Body of pancreas (tissue), 4 donors: ENCODE results near the gene NUDT13. TPM values are rescaled to one million over a fixed set of nuclear protein-coding genes. Genes with fewer than 3 reads are reported as not detected.

Experiments
- ATAC-seq: fragments of 150-250 bp; one replicate; pipeline ENCODE4 v1.9.1; 2016
- DNase-seq, 4 donors: peaks; one replicate each; pipeline ENCODE4 v3.0.0-alpha.2; 2019
- H3K27ac ChIP-seq, 4 donors: fragments of 200-600 bp; sonication (generic); 1 replicate in 3 of 4; 2 replicates in 1 of 4; pipeline versions ENCODE4 v1.5.1 to v1.6.1; 2016 to 2019; ENCODE audit warnings: mild to moderate bottlenecking in 1 of 4, mixed read lengths in 1 of 4, moderate library complexity in 1 of 4
- H3K27me3 ChIP-seq, 2 donors: fragments of 200-600 bp; sonication (generic); one replicate each; pipeline ENCODE4 v1.6.0; 2016; ENCODE audit warnings: mild to moderate bottlenecking in 1 of 2
- H3K36me3 ChIP-seq, 2 donors: fragments of 200-600 bp; sonication (generic); replicated peaks in 1 of 2; 2 replicates each; pipeline ENCODE4 v1.5.1; 2016; ENCODE audit warnings: low read depth in 2 of 2; ENCODE audit not compliant: insufficient read depth in 1 of 2
- H3K4me1 ChIP-seq: fragments of 200-600 bp; sonication (generic); one replicate; pipeline ENCODE4 v1.6.0; 2016
- H3K4me3 ChIP-seq, 2 donors: fragments of 200-600 bp; sonication (generic); 1 replicate in 1 of 2; 2 replicates in 1 of 2; pipeline ENCODE4 v1.5.1; 2016 to 2019
- H3K9me3 ChIP-seq, 3 donors: fragments of 200-600 bp; sonication (generic); 1 replicate in 2 of 3; 2 replicates in 1 of 3; pipeline ENCODE4 v1.5.1; 2016
- CTCF ChIP-seq, 7 experiments: fragments of 450-650 bp in 4 of 7; fragments of 200-600 bp in 3 of 7; sonication (generic) in 3 of 7; IDR thresholded peaks; one replicate each; pipeline ENCODE4 v1.5.1; 2016 to 2019; ENCODE audit warnings: antibody characterized with exemption in 7 of 7
- POLR2A ChIP-seq, 3 donors: fragments of 450-650 bp; IDR thresholded peaks; one replicate each; pipeline ENCODE4 v1.6.1; 2016; ENCODE audit warnings: antibody characterized with exemption in 3 of 3, mild to moderate bottlenecking in 2 of 3
- WGBS, 2 donors: methylation state at CpG; one replicate each; pipeline ENCODE4 v1.1.5; 2017; 5-methylcytosine and 5-hydroxymethylcytosine counted together
- intact Hi-C: fragments of 100-400 bp; cut with DNase I; formaldehyde crosslinking; loops from one replicate; pipeline ENCODE4 v1.15.1; 2023
- total RNA-seq, 2 donors: library from RNA; depleted of rRNA; stranded (reverse); fragments of >200 nt; gene quantifications; one replicate each; pipeline ENCODE4 v1.1.0, GENCODE V29; 2016

Gene NUDT13
- total RNA-seq, 2 donors from 2014 or later, result 2.3 to 3.3 TPM

- intact Hi-C loops, result no loop called here
- no peaks in the 10 kb centered on the region for H3K27me3 ChIP-seq
- DNase-seq, result no peak
- H3K9me3 ChIP-seq, result no peaks in the 10 kb centered on the region
- ATAC-seq, result no peak
- peaks cover 29% of the 10 kb centered on the region for H3K4me1 ChIP-seq
- no peak overlapping the region for H3K4me3 ChIP-seq
- H3K27ac ChIP-seq, result no peak overlapping the region
- 45 to 54% methylated on average over 2 of the region's 2 CpGs for WGBS, 2 donors
- no peaks in the 10 kb centered on the region for H3K36me3 ChIP-seq
- no peak for TF ChIP-seq POLR2A (IDR thresholded peaks at IDR 0.05)
- no peak for TF ChIP-seq CTCF (IDR thresholded peaks at IDR 0.05)
These were observed 16.1 kb upstream of the NUDT13 start for GRCh38 chr10:73093922-73094850.

- H3K4me3 ChIP-seq, result peak overlapping the region in 1 of 2 donors; percentile 32
- no peaks in the 10 kb centered on the region for H3K9me3 ChIP-seq
- peak overlapping the region in 3 of 4 donors; percentile 88 to 93 (median 89) for H3K27ac ChIP-seq
- ATAC-seq, result no peak
- intact Hi-C loops, result no loop called here
- TF ChIP-seq POLR2A (IDR thresholded peaks at IDR 0.05), result no peak
- no peak for TF ChIP-seq CTCF (IDR thresholded peaks at IDR 0.05)
- no peak for DNase-seq
- no peaks in the 10 kb centered on the region for H3K27me3 ChIP-seq
- H3K4me1 ChIP-seq, result peaks cover 29% of the 10 kb centered on the region
- 6% methylated on average over 5 of the region's 5 CpGs for WGBS, 2 donors
- no peaks in the 10 kb centered on the region for H3K36me3 ChIP-seq
These were observed 15.2 kb upstream of the NUDT13 start for GRCh38 chr10:73094986-73095480.

- H3K36me3 ChIP-seq, result no peaks in the 10 kb centered on the region
- no peaks in the 10 kb centered on the region for H3K9me3 ChIP-seq
- peak overlapping the region; percentile 32 to 49 for H3K4me3 ChIP-seq
- intact Hi-C loops, result no loop called here
- WGBS, 2 donors, result 0 to 1% methylated on average over 14 of the region's 14 CpGs
- no peaks in the 10 kb centered on the region for H3K27me3 ChIP-seq
- peak; percentile 43 to 62 (median 51) for DNase-seq
- H3K4me1 ChIP-seq, result peaks cover 29% of the 10 kb centered on the region
- peak overlapping the region; percentile 88 to 93 (median 90) for H3K27ac ChIP-seq
- no peak for ATAC-seq
- TF ChIP-seq CTCF (IDR thresholded peaks at IDR 0.05) (no peak), POLR2A (IDR thresholded peaks at IDR 0.05) (no peak)
These were observed 14.7 kb upstream of the NUDT13 start for GRCh38 chr10:73095481-73096021.

GRCh38 chr10:73096041-73096448, 14.2 kb upstream of the NUDT13 start:
- Histone ChIP-seq H3K4me3 (peak overlapping the region; percentile 32 to 49), H3K27me3 (no peaks in the 10 kb centered on the region), H3K27ac (peak overlapping the region; percentile 88 to 93 (median 90)), H3K36me3 (no peaks in the 10 kb centered on the region), H3K9me3 (no peaks in the 10 kb centered on the region), H3K4me1 (peaks cover 29% of the 10 kb centered on the region)
- ATAC-seq, result peak; percentile 38
- intact Hi-C loops, result no loop called here
- WGBS, 2 donors, result 0 to 1% methylated on average over 29 of the region's 29 CpGs
- no peak for TF ChIP-seq POLR2A (IDR thresholded peaks at IDR 0.05)
- TF ChIP-seq CTCF (IDR thresholded peaks at IDR 0.05), result no peak
- DNase-seq, result peak; percentile 67 to 76 (median 70)
